GM23338 (cell line): ENCODE data around the gene INO80. TPM values are rescaled to one million over a fixed set of nuclear protein-coding genes. Genes with fewer than 3 reads are reported as not detected.

Source experiments
- ATAC-seq: fragments of 200-7000 bp; cut with Tn5 transposase; 3 replicates; pipeline ENCODE4 v1.9.1; 2020
- DNase-seq: peaks from one replicate; pipeline ENCODE4 v3.0.0-alpha.2; 2015; ENCODE audit warnings: low spot score
- H2AFZ ChIP-seq: fragments of 200-600 bp; sonication (generic); 2 replicates; pipeline ENCODE4 v1.8.0; 2016; ENCODE audit warnings: antibody characterized with exemption, mild to moderate bottlenecking, moderate library complexity
- H3F3A ChIP-seq: fragments of 200-600 bp; sonication (generic); replicated peaks from 2 replicates; pipeline ENCODE4 v1.8.0; 2017; ENCODE audit warnings: antibody characterized with exemption, mixed run types, low read depth
- H3K27ac ChIP-seq: fragments of 200-600 bp; sonication (generic); 2 replicates; pipeline ENCODE4 v1.6.1; 2016; ENCODE audit warnings: low read depth
- H3K27me3 ChIP-seq: fragments of 200-600 bp; sonication (generic); 2 replicates; pipeline ENCODE4 v1.8.0; 2016; ENCODE audit warnings: mild to moderate bottlenecking, mixed run types, moderate library complexity; ENCODE audit not compliant: insufficient read depth
- H3K36me3 ChIP-seq: fragments of 200-600 bp; sonication (generic); 2 replicates; pipeline ENCODE4 v1.8.0; 2016; ENCODE audit warnings: mild to moderate bottlenecking; ENCODE audit not compliant: insufficient read depth
- H3K4me1 ChIP-seq: fragments of 200-600 bp; sonication (generic); 2 replicates; pipeline ENCODE4 v1.8.0; 2016; ENCODE audit warnings: mild to moderate bottlenecking, moderate library complexity; ENCODE audit not compliant: insufficient read depth
- H3K4me2 ChIP-seq: fragments of 200-600 bp; sonication (generic); 2 replicates; pipeline ENCODE4 v1.7.1; 2017; ENCODE audit warnings: mixed run types
- H3K4me3 ChIP-seq: fragments of 200-600 bp; sonication (generic); 2 replicates; pipeline ENCODE4 v1.6.1; 2016; ENCODE audit warnings: mixed run types
- H3K79me2 ChIP-seq: fragments of 200-600 bp; sonication (generic); replicated peaks from 2 replicates; pipeline ENCODE4 v1.8.0; 2017; ENCODE audit warnings: mild to moderate bottlenecking; ENCODE audit not compliant: insufficient read depth
- H3K9me2 ChIP-seq: fragments of 200-600 bp; sonication (generic); 2 replicates; pipeline ENCODE4 v1.8.0; 2017; ENCODE audit not compliant: insufficient read depth
- H4K20me1 ChIP-seq: fragments of 200-600 bp; sonication (generic); replicated peaks from 2 replicates; pipeline ENCODE4 v1.8.0; 2017; ENCODE audit warnings: mild to moderate bottlenecking; ENCODE audit not compliant: insufficient read depth
- H3K27ac Mint-ChIP-seq: 2 replicates; pipeline ENCODE4 v1.8.0; 2020; ENCODE audit warnings: inconsistent platforms, mild to moderate bottlenecking, moderate library complexity, mixed read lengths
- H3K27me3 Mint-ChIP-seq: 3 replicates; pipeline ENCODE4 v1.8.0; 2022; ENCODE audit warnings: low read depth, mild to moderate bottlenecking, moderate library complexity, mixed read lengths, inconsistent platforms; ENCODE audit not compliant: insufficient read depth, poor library complexity
- H3K36me3 Mint-ChIP-seq: 3 replicates; pipeline ENCODE4 v1.8.0; 2021; ENCODE audit warnings: low read depth, mild to moderate bottlenecking, inconsistent platforms, moderate library complexity, mixed read lengths
- H3K4me1 Mint-ChIP-seq: 3 replicates; pipeline ENCODE4 v1.8.0; 2020; ENCODE audit warnings: mild to moderate bottlenecking, inconsistent platforms, mixed read lengths
- H3K4me3 Mint-ChIP-seq: 3 replicates; pipeline ENCODE4 v1.8.0; 2021; ENCODE audit warnings: moderate library complexity, mild to moderate bottlenecking, inconsistent platforms, mixed read lengths
- H3K9me3 Mint-ChIP-seq: 3 replicates; pipeline ENCODE4 v1.8.0; 2020; ENCODE audit warnings: moderate library complexity, mild to moderate bottlenecking, inconsistent platforms, mixed read lengths
- CTCF ChIP-seq, 2 experiments: fragments of 200-600 bp in 1 of 2; sonication (generic) in 1 of 2; conservative IDR thresholded peaks; 2 replicates each; pipeline versions ENCODE4 v1.5.1 to v1.6.1; 2016 to 2017; ENCODE audit warnings: antibody characterized with exemption in 2 of 2, low read depth in 2 of 2, mild to moderate bottlenecking in 2 of 2, moderate library complexity in 1 of 2
- ETS1 ChIP-seq: IDR thresholded peaks from 2 replicates; pipeline ENCODE4 v1.6.1; 2016; ENCODE audit warnings: antibody characterized with exemption
- POLR2AphosphoS5 ChIP-seq: IDR thresholded peaks from 2 replicates; pipeline ENCODE4 v1.6.1; 2016; ENCODE audit warnings: antibody characterized with exemption, low read depth
- REST ChIP-seq: IDR thresholded peaks from one replicate; pipeline ENCODE4 v1.6.1; 2018; ENCODE audit warnings: antibody characterized with exemption; ENCODE audit not compliant: unreplicated experiment
- ZNF462 ChIP-seq: fragments of 250-450 bp; sonication (Bioruptor Pico); IDR thresholded peaks from 2 replicates; pipeline ENCODE4 v1.5.0; 2020; ENCODE audit warnings: mild to moderate bottlenecking, moderate library complexity
- polyA plus RNA-seq: library from polyadenylated mRNA; unstranded; fragments of >200 nt; fragmentation: Nextera tagmentation; extraction: Ambion mirVana; gene quantifications from 2 replicates; pipeline ENCODE4 v1.2.1, GENCODE V29; 2016
- total RNA-seq: library from RNA; depleted of rRNA; stranded (reverse); fragments of >200 nt; shearing (Covaris generic); gene quantifications from 2 replicates; pipeline ENCODE4 v1.2.3, GENCODE V29; 2014

INO80 gene
- total and polyA plus RNA-seq, 2 experiments from 2014 or later: 6.5 to 24.9 TPM

- no peak for TF ChIP-seq REST
Measured at GRCh38 chr15:40942337-40942854, 173.7 kb downstream of the INO80 start (continued).

GRCh38 chr15:40941528-40942336, 174.3 kb downstream of the INO80 start:
- H3K4me3 Mint-ChIP-seq: peak overlapping the region; percentile 69
- Histone ChIP-seq H3K4me1 (peaks cover 21% of the 10 kb centered on the region), H2AFZ (peak overlapping the region; percentile 99), H3K36me3 (no peaks in the 10 kb centered on the region), H3K4me3 (peak overlapping the region; percentile 71), H3K9me2 (no peaks in the 10 kb centered on the region), H3K27me3 (peaks cover 24% of the 10 kb centered on the region), H3F3A (peaks cover 17% of the 10 kb centered on the region), H4K20me1 (no peaks in the 10 kb centered on the region), H3K4me2 (peak overlapping the region; percentile 88), H3K79me2 (no peaks in the 10 kb centered on the region), H3K27ac (peak overlapping the region; percentile 66; the same call in 1 of the 2 replicates)
- H3K36me3 Mint-ChIP-seq: no peaks in the 10 kb centered on the region; the same call in 2 of the 3 replicates
- peak overlapping the region; percentile 81; the same call in 1 of the 2 replicates for H3K27ac Mint-ChIP-seq
- TF ChIP-seq ZNF462 (CRISPR knock-in tag) (no peak), POLR2AphosphoS5 (peak; percentile 24; the same call in 1 of the 2 replicates), ETS1 (0 out of 2 replicates have a peak, but pooled peaks have one; percentile 24), CTCF (conservative IDR thresholded peaks at IDR 0.05; ENCODE audit: low read depth in 2 of 2) (peak; percentile 6 to 65; a peak in 2 of 4 replicates)
- no peaks in the 10 kb centered on the region; the same call in 2 of the 3 replicates for H3K9me3 Mint-ChIP-seq
- H3K27me3 Mint-ChIP-seq: peaks cover 30% of the 10 kb centered on the region
- H3K4me1 Mint-ChIP-seq: peaks cover 38% of the 10 kb centered on the region
- ATAC-seq: peak; percentile 78
- DNase-seq: peak; percentile 94
